ENCODE data around the gene IMMP2L. TPM values are rescaled to one million over a fixed set of nuclear protein-coding genes. Genes with fewer than 3 reads are reported as not detected.
A peak's percentile ranks its signal among the peaks of the same experiment; 100 is the strongest.

IMMP2L gene
- total RNA-seq, 1 experiment from 2014 or later = 13.6 TPM

DNA sequence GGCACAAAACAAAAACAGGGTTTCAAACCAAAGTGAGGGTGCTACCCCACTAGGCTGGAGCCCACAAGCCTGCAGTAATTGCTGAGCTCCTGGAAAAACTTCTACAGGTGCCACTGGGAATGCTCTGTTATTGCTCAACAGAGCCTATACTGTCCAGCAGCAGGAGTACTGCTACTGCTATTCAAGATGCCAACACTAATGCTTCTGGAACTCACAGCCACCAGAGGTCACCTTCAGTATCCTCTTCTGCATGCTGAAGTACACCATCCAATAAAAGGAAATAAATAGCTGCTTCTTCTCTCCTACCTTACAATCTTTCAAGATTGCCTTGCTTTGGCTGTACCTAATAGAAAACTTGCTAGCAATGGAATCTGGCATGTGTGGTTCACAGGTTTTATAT lies 249.3 kb downstream of the IMMP2L start:
- H3K27ac Mint-ChIP-seq = no peak overlapping the region
- no peaks in the 10 kb centered on the region for H3K27me3 Mint-ChIP-seq (ENCODE audit: low read depth)
- H3K36me3 Mint-ChIP-seq = no peaks in the 10 kb centered on the region
- H3K4me1 Mint-ChIP-seq = no peaks in the 10 kb centered on the region
- POLR2A ChIA-PET = no interaction called here
- CTCF ChIA-PET = no interaction called here
- H3K9me3 Mint-ChIP-seq = no peaks in the 10 kb centered on the region
- H3K4me3 Mint-ChIP-seq = no peak overlapping the region
- DNase-seq (ENCODE audit: low spot score) (no peak), ATAC-seq (peak; percentile 74)
- TF ChIP-seq MYBL2 (CRISPR knock-in tag; IDR thresholded peaks at IDR 0.05) (no peak), SP1 (CRISPR knock-in tag; conservative IDR thresholded peaks at IDR 0.05) (no peak), EMX1 (CRISPR knock-in tag; IDR thresholded peaks at IDR 0.05) (no peak), TEAD1 (CRISPR knock-in tag; IDR thresholded peaks at IDR 0.05) (no peak), TEAD4 (CRISPR knock-in tag; IDR thresholded peaks at IDR 0.05) (no peak), SMAD3 (CRISPR knock-in tag; IDR thresholded peaks at IDR 0.05; ENCODE audit: borderline replicate concordance) (no peak), ZNF121 (CRISPR knock-in tag; IDR thresholded peaks at IDR 0.05) (no peak), ZNF138 (CRISPR knock-in tag; conservative IDR thresholded peaks at IDR 0.05) (no peak), ATF1 (CRISPR knock-in tag; IDR thresholded peaks at IDR 0.05) (no peak), ETV6 (CRISPR knock-in tag; IDR thresholded peaks at IDR 0.05) (no peak), NR2C2 (CRISPR knock-in tag; IDR thresholded peaks at IDR 0.05) (no peak), ESRRA (CRISPR knock-in tag; IDR thresholded peaks at IDR 0.05; ENCODE audit: borderline replicate concordance) (no peak), ZNF396 (CRISPR knock-in tag; IDR thresholded peaks at IDR 0.05; ENCODE audit: borderline replicate concordance) (no peak), FOXK1 (CRISPR knock-in tag; IDR thresholded peaks at IDR 0.05) (no peak), NR3C1 (CRISPR knock-in tag; conservative IDR thresholded peaks at IDR 0.05; ENCODE audit: low read depth) (no peak), SOX15 (CRISPR knock-in tag; IDR thresholded peaks at IDR 0.05) (no peak)
- TF ChIP-seq, protein P1, sequence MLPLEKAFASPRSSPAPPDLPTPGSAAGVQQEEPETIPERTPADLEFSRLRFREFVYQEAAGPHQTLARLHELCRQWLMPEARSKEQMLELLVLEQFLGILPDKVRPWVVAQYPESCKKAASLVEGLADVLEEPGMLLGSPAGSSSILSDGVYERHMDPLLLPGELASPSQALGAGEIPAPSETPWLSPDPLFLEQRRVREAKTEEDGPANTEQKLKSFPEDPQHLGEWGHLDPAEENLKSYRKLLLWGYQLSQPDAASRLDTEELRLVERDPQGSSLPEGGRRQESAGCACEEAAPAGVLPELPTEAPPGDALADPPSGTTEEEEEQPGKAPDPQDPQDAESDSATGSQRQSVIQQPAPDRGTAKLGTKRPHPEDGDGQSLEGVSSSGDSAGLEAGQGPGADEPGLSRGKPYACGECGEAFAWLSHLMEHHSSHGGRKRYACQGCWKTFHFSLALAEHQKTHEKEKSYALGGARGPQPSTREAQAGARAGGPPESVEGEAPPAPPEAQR (CRISPR knock-in tag; IDR thresholded peaks at IDR 0.05) = no peak

DNA sequence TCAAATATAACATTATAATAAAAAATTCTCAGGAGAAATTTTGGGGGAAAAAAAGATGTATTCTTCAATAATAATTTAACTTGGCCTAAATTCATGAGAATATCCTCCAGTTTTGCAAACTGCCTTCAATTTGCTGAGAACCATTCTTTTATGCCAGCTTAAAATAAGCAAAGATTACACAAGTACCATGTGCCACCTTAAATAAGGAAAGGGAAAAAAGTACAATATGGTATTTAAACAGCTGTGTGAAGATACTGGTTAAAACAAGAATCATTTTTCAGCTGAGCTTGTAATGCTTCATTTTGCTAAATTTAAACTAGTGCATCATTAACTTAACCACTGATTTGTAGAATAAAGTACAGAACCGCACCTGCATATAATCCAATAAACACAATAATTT lies 253.6 kb downstream of the IMMP2L start:
- H3K9me3 Mint-ChIP-seq = no peaks in the 10 kb centered on the region
- H3K36me3 Mint-ChIP-seq = no peaks in the 10 kb centered on the region
- no peak for TF ChIP-seq TP53 (CRISPR knock-in tag; IDR thresholded peaks at IDR 0.05)
- DNase-seq (ENCODE audit: low spot score) = no peak
- ChIA-PET CTCF (no interaction called here), POLR2A (no interaction called here)
- H3K27me3 Mint-ChIP-seq (ENCODE audit: low read depth) = no peaks in the 10 kb centered on the region
- no peaks in the 10 kb centered on the region for H3K4me1 Mint-ChIP-seq
- no peak for ATAC-seq
- H3K4me3 Mint-ChIP-seq = no peak overlapping the region
- no peak overlapping the region for H3K27ac Mint-ChIP-seq

DNA sequence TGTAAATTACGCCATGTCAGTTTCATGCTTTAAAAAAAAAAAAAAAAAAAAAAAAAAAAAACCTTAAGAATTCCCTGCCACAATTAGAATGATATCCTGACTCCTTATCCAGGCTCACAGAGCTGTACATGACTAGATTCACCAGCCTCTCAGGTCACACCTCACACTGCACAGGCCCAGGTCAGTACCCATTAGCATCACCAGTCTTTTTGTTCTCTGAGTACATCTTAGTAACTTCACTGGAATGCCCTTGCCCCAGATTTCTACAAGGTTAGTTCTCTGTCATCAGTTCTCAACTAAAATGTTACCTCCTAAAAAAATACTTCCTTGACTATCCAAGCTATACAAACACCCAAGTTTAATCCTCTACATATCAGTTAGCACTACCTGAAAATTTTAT lies 260.4 kb downstream of the IMMP2L start:
- no peak overlapping the region for H3K4me3 Mint-ChIP-seq
- H3K27ac Mint-ChIP-seq = no peak overlapping the region
- DNase-seq (ENCODE audit: low spot score) (no peak), ATAC-seq (no peak)
- H3K4me1 Mint-ChIP-seq = 0 out of 2 replicates have a peak, but pooled peaks cover 3% of the 10 kb centered on the region
- TF ChIP-seq, protein P2, sequence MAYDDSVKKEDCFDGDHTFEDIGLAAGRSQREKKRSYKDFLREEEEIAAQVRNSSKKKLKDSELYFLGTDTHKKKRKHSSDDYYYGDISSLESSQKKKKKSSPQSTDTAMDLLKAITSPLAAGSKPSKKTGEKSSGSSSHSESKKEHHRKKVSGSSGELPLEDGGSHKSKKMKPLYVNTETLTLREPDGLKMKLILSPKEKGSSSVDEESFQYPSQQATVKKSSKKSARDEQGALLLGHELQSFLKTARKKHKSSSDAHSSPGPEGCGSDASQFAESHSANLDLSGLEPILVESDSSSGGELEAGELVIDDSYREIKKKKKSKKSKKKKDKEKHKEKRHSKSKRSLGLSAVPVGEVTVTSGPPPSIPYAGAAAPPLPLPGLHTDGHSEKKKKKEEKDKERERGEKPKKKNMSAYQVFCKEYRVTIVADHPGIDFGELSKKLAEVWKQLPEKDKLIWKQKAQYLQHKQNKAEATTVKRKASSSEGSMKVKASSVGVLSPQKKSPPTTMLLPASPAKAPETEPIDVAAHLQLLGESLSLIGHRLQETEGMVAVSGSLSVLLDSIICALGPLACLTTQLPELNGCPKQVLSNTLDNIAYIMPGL (CRISPR knock-in tag; IDR thresholded peaks at IDR 0.05) = no peak
- TF ChIP-seq, protein P3, sequence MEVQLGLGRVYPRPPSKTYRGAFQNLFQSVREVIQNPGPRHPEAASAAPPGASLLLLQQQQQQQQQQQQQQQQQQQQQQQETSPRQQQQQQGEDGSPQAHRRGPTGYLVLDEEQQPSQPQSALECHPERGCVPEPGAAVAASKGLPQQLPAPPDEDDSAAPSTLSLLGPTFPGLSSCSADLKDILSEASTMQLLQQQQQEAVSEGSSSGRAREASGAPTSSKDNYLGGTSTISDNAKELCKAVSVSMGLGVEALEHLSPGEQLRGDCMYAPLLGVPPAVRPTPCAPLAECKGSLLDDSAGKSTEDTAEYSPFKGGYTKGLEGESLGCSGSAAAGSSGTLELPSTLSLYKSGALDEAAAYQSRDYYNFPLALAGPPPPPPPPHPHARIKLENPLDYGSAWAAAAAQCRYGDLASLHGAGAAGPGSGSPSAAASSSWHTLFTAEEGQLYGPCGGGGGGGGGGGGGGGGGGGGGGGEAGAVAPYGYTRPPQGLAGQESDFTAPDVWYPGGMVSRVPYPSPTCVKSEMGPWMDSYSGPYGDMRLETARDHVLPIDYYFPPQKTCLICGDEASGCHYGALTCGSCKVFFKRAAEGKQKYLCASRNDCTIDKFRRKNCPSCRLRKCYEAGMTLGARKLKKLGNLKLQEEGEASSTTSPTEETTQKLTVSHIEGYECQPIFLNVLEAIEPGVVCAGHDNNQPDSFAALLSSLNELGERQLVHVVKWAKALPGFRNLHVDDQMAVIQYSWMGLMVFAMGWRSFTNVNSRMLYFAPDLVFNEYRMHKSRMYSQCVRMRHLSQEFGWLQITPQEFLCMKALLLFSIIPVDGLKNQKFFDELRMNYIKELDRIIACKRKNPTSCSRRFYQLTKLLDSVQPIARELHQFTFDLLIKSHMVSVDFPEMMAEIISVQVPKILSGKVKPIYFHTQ (CRISPR knock-in tag; IDR thresholded peaks at IDR 0.05) = no peak
- TF ChIP-seq, protein P4, sequence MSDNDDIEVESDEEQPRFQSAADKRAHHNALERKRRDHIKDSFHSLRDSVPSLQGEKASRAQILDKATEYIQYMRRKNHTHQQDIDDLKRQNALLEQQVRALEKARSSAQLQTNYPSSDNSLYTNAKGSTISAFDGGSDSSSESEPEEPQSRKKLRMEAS (CRISPR knock-in tag; IDR thresholded peaks at IDR 0.05) = no peak
- TF ChIP-seq EMX1 (CRISPR knock-in tag; IDR thresholded peaks at IDR 0.05) = no peak
- no peak for TF ChIP-seq CBFB (CRISPR knock-in tag; IDR thresholded peaks at IDR 0.05; ENCODE audit: low read depth)
- no peak for TF ChIP-seq FOXJ3 (CRISPR knock-in tag; IDR thresholded peaks at IDR 0.05; ENCODE audit: borderline replicate concordance)
- TF ChIP-seq HMGA2 (CRISPR knock-in tag; IDR thresholded peaks at IDR 0.05) = no peak
- no peak for TF ChIP-seq TEAD1 (CRISPR knock-in tag; IDR thresholded peaks at IDR 0.05)
- TF ChIP-seq, protein P5, sequence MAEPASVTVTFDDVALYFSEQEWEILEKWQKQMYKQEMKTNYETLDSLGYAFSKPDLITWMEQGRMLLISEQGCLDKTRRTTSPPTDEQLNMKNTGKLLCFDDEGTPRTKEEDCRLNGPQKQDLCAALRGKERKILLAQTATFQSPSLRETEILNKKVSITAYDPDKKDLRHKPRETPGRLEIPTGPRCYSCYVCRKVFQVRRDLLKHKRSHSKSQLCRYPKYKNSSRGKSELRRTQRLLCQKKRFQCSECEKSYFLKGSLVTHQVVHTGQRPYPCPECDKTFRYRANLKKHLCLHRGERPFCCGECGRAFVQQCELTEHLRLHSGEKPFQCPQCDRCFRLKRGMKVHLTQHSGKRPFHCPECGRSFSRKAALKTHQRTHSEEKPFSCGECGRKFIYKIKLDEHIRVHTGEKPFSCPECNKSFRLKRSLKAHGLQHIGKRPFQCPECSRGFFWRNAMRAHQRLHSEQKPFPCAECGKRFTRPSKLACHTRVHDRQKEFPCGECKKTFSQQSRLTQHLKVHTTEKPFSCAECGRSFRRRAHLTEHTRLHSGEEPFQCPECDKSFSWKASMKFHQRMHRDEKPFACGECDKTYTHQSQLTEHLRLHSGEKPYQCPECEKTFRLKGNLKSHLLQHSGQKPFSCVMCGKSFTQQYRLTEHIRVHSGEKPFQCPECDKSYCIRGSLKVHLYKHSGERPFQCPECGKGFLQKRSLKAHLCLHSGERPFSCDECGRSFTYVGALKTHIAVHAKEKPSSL (CRISPR knock-in tag; conservative IDR thresholded peaks at IDR 0.05) = no peak
- TF ChIP-seq, protein P6, sequence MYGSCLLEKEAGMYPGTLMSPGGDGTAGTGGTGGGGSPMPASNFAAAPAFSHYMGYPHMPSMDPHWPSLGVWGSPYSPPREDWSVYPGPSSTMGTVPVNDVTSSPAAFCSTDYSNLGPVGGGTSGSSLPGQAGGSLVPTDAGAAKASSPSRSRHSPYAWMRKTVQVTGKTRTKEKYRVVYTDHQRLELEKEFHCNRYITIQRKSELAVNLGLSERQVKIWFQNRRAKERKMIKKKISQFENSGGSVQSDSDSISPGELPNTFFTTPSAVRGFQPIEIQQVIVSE (CRISPR knock-in tag; IDR thresholded peaks at IDR 0.05; ENCODE audit: borderline replicate concordance) = no peak
- H3K9me3 Mint-ChIP-seq = no peaks in the 10 kb centered on the region
- H3K27me3 Mint-ChIP-seq (ENCODE audit: low read depth) = no peaks in the 10 kb centered on the region
- no peaks in the 10 kb centered on the region for H3K36me3 Mint-ChIP-seq
- ChIA-PET CTCF (no interaction called here), POLR2A (no interaction called here)

All from WTC11 (cell line).